Gastroesophageal sphincter (tissue), 3 donors: ENCODE results near the gene TMEM203.

Experiments
- CTCF ChIP-seq, 4 experiments: fragments of 200-600 bp in 2 of 4; fragments of 450-650 bp in 2 of 4; sonication (generic) in 1 of 4; IDR thresholded peaks; one replicate each; pipeline ENCODE4 v1.5.1; 2017 to 2019; ENCODE audit warnings: antibody characterized with exemption in 4 of 4, mild to moderate bottlenecking in 2 of 4, moderate library complexity in 2 of 4
- EP300 ChIP-seq: sonication (generic); formaldehyde crosslinking; IDR thresholded peaks from one replicate; pipeline ENCODE4 v1.6.1; 2017; ENCODE audit warnings: antibody characterized with exemption, mild to moderate bottlenecking
- POLR2A ChIP-seq, 2 donors: fragments of 450-650 bp; IDR thresholded peaks; one replicate each; pipeline ENCODE4 v1.6.1; 2017; ENCODE audit warnings: antibody characterized with exemption in 2 of 2, mild to moderate bottlenecking in 2 of 2, moderate library complexity in 1 of 2
- POLR2AphosphoS5 ChIP-seq: sonication (generic); formaldehyde crosslinking; IDR thresholded peaks from one replicate; pipeline ENCODE4 v1.6.1; 2017; ENCODE audit warnings: antibody characterized with exemption

- TF ChIP-seq CTCF (IDR thresholded peaks at IDR 0.05) (no peak), POLR2A (IDR thresholded peaks at IDR 0.05) (no peak), POLR2AphosphoS5 (no peak), EP300 (no peak)
These were observed 47.4 kb upstream of the TMEM203 start for GRCh38 chr9:137252555-137253506.
